ENCODE data around the gene TNFRSF12A. TPM values are rescaled to one million over a fixed set of nuclear protein-coding genes. Genes with fewer than 3 reads are reported as not detected.

TNFRSF12A gene, protein sequence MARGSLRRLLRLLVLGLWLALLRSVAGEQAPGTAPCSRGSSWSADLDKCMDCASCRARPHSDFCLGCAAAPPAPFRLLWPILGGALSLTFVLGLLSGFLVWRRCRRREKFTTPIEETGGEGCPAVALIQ
- total RNA-seq (100 to 1,000 TPM in 4 of 10 donors, 10 to 100 TPM in 6; 28.0 to 319 (median 92.3) TPM), polyA plus RNA-seq (100 to 1,000 TPM; 215 to 740 TPM)
- long read RNA-seq, donor 1, transcript TNFRSF12A-201 (4 exons, 1,033 nt) = major isoform, 26 of 31 reads
- long read RNA-seq, donor 1, partial matches to known transcripts = 0 of 31 reads
- long read RNA-seq, donor 1, other reads (novel, unspliced or antisense) = 3 of 31 reads
- long read RNA-seq, donor 2, transcript TNFRSF12A-201 (4 exons, 1,033 nt) = major isoform, 40 of 50 reads
- long read RNA-seq, donor 2, partial matches to known transcripts = 10 of 50 reads
- long read RNA-seq, donor 2, other reads (novel, unspliced or antisense) = 0 of 50 reads
- long read RNA-seq, donor 3, transcript TNFRSF12A-201 (4 exons, 1,033 nt) = major isoform, 6 of 8 reads
- long read RNA-seq, donor 3, partial matches to known transcripts = 1 of 8 reads
- long read RNA-seq, donor 3, other reads (novel, unspliced or antisense) = 0 of 8 reads

DNA sequence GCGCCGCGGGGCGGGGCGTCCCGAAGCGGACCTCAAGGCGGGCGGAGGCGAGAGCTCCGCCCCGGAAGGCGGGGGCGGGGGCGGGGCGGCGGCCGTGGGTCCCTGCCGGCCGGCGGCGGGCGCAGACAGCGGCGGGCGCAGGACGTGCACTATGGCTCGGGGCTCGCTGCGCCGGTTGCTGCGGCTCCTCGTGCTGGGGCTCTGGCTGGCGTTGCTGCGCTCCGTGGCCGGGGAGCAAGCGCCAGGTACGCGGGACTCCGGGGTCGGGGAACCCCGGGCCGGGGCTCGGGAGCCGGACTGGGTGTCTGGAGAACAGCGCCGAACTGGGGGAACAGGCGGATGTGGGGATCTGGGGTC, at the start of gene TNFRSF12A:
Gene TNFRSF12A (plus strand): TSS at position 122 of the 357 bp plus-strand sequence. CDS start 30 bp downstream, at position 152.
- Histone ChIP-seq H3K27ac (peak within 1 kb of the TSS; percentile 82 to 100 (median 97)), H3K36me3 (no peaks in the 10 kb centered on the region), H3K4me3 (peak within 1 kb of the TSS; percentile 47 to 87 (median 74)), H3K9me3 (no peaks in the 10 kb centered on the region), H3K4me1 (peaks cover 23 to 67% (median 55%) of the 10 kb centered on the region in 9 donors), H3K27me3 (peaks cover 11 to 34% (median 20%) of the 10 kb centered on the region in 7 donors)
- intact Hi-C loops (cut with DNase I) = no loop called here
- 0 to 1% methylated on average over 41 to 48 of the region's 49 CpGs for WGBS, 2 donors
- TF ChIP-seq, protein P1, sequence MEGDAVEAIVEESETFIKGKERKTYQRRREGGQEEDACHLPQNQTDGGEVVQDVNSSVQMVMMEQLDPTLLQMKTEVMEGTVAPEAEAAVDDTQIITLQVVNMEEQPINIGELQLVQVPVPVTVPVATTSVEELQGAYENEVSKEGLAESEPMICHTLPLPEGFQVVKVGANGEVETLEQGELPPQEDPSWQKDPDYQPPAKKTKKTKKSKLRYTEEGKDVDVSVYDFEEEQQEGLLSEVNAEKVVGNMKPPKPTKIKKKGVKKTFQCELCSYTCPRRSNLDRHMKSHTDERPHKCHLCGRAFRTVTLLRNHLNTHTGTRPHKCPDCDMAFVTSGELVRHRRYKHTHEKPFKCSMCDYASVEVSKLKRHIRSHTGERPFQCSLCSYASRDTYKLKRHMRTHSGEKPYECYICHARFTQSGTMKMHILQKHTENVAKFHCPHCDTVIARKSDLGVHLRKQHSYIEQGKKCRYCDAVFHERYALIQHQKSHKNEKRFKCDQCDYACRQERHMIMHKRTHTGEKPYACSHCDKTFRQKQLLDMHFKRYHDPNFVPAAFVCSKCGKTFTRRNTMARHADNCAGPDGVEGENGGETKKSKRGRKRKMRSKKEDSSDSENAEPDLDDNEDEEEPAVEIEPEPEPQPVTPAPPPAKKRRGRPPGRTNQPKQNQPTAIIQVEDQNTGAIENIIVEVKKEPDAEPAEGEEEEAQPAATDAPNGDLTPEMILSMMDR (IDR thresholded peaks at IDR 0.05) = peak in 2 of 9 donors; percentile 25 to 26
- DNase-seq = peak; percentile 74 to 80
- ATAC-seq = peak in 7 of 8 donors; percentile 9 to 48 (median 28)

GRCh38 chr16:2970563-2970962, 49.6 kb upstream of the TNFRSF12A start:
- TF ChIP-seq, protein P1 (IDR thresholded peaks at IDR 0.05) = no peak
- 87% methylated on average over 6 of the region's 6 CpGs for WGBS, 2 donors
- peak overlapping the region in 8 of 10 donors; percentile 76 to 90 (median 78) for H3K4me3 ChIP-seq
- peaks cover 0 to 24% (median 0%) of the 10 kb centered on the region in 9 donors for H3K36me3 ChIP-seq
- intact Hi-C loops (cut with DNase I) = no loop called here
- DNase-seq (no peak), ATAC-seq (no peak)
- H3K9me3 ChIP-seq = no peaks in the 10 kb centered on the region
- H3K27me3 ChIP-seq = peaks cover 22 to 34% (median 28%) of the 10 kb centered on the region in 7 donors
- peaks cover 0 to 49% (median 38%) of the 10 kb centered on the region in 9 donors for H3K4me1 ChIP-seq
- H3K27ac ChIP-seq = peak overlapping the region in 5 of 10 donors; percentile 43 to 83 (median 63)

GRCh38 chr16:2971134-2971984, 48.8 kb upstream of the TNFRSF12A start:
- peak overlapping the region in 1 of 10 donors; percentile 90 for H3K4me3 ChIP-seq
- 95 to 96% methylated on average over 35 of the region's 35 CpGs for WGBS, 2 donors
- H3K36me3 ChIP-seq = peaks cover 0 to 26% (median 0%) of the 10 kb centered on the region in 9 donors
- intact Hi-C loops (cut with DNase I) = no loop called here
- DNase-seq (no peak), ATAC-seq (no peak)
- TF ChIP-seq, protein P1 (IDR thresholded peaks at IDR 0.05) = no peak
- peaks cover 0 to 49% (median 37%) of the 10 kb centered on the region in 9 donors for H3K4me1 ChIP-seq
- peaks cover 16 to 26% (median 20%) of the 10 kb centered on the region in 7 donors for H3K27me3 ChIP-seq
- no peak overlapping the region for H3K27ac ChIP-seq
- no peaks in the 10 kb centered on the region for H3K9me3 ChIP-seq

All from heart right ventricle (tissue), 16 donors.